Activated CD4-positive, alpha-beta T cell treated with anti-CD3 and anti-CD28 coated beads, Interleukin-2, amount 50 U/mL, for 48 hours (primary cell): ENCODE results near the gene PLPP3.
"Not testable (repeated sequence)": the region's sequence is repeated elsewhere in the genome, so short reads cannot be mapped to it uniquely, and the experiment has no call there.

Experiments used
- DNase-seq, 2 experiments: peaks; one replicate each; pipeline ENCODE4 v3.0.0-alpha.2; 2020

The PLPP3 gene

DNA sequence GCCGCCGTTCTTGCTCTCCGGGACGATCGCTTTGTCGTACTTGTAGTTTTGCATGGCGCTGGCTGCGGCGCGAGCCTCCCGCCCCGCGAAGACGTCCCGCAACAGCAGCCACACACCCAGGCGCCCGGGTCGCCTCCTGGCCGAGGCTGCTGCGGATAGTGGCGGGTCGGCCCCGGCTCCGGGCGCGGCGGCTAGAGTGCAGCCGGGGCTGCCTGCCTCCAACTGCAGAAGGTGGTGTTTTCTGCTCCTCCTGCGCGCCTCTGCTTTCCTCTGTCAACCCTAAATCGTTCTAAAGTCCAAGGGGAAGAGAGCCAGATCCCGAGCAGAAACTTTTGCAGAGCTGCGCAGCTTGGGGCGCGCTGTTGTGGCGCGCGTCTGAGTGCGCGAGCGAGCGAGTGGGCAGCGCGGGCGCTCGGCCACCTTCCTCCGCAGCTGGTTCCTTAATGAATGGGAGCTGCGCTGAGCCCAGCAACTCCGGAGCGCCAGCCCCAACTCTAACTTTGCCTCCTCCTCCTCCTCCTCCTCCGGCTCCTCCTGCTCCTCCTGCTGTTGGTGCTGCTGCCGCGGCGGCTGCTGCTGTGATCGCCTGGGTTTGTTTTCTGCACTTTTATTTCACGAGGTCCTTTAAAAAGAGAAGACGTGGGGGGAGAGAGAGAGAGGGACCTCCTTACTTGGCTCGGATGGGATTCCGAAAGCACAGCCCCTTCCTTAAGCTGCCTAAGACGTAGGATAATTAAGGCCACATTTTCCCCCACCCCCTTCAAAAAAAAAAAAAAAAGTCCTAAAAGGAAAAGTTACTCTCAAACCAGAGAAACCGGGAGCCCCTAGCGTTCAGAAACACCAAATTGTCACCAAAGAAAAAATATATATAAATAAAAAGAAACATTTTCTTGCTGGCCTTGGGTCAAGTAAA lies at the start of gene PLPP3:
Gene PLPP3 (minus strand): TSS at position 601 of the 913 bp plus-strand sequence. CDS start 547 bp downstream, at position 54.
- DNase-seq, result peak; percentile 3 to 25

DNA sequence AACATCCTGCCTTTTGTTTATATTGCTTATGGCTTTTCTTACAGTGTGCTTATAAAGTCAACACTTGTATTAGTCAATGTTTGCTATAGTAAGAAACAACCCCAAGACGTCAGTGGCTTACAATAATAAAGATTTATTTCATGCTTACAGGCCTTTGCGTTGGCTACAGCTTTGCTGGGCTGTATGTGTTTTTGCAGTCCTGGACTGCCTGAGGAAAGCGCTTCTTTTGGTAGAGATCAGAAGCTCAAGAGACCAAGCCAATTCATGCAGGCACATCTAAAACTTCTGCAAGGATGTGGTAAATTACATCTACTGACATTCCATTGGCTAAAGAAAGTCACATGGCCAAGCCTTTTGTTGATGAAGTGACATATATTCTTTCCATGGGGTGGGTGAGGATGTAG lies 48.3 kb upstream of the PLPP3 start:
- no peak for DNase-seq

GRCh38 chr1:56627019-56627635 lies 47.8 kb upstream of the PLPP3 start:
- DNase-seq, result no peak

- no peak for DNase-seq
Observed at GRCh38 chr1:56626546-56626945, 47.2 kb upstream of the PLPP3 start.

DNA sequence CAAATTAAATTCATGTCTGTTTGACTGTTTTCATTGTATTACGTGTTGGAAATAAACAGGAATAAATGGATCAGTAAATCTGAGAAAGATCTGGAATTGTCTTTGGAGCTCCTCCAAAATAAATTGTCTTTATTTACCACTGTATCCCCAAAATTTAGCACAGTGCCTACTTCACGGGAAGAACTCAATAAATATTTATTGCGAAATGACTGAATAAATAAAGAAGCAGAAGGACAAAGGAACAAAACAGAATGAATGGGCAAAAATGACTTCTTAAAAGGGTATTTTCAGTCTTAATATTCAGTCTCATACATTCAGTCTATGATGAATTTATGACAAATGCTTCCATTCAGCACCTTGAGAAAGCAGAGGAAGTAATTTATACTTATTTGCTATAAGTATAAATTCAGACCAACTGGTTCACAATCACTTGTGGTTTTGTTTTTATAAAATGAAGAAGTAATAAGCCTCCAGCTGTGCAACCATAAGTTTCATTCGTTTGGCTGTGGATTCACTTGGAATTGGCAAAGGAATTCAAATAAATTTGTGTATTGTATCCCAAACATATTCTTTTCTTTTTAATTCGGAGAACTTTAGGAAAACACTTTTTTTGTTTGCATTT lies 46.6 kb upstream of the PLPP3 start:
- DNase-seq, result no peak

DNA sequence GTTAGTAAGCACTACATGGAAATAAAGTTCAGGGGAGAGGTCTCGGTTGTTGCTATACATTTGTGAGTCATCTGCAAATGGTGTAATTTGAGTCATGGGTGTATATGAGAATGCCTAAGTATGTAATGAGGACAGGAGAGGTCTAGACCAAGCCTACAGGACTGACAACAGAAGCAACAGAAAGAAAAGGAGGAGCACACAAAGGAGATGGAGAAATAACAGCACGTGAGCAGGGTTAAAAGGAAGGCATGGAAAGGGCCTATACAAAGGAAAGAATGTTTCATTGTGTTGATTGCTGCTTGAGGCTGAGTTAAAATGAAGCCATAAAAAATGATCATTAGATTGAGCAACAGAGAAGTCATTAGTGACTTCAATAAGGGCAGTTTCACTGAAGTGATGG lies 37.8 kb upstream of the PLPP3 start:
- DNase-seq, result no peak

GRCh38 chr1:56610770-56611169 lies 31.4 kb upstream of the PLPP3 start:
- not testable (repeated sequence) for DNase-seq

DNA sequence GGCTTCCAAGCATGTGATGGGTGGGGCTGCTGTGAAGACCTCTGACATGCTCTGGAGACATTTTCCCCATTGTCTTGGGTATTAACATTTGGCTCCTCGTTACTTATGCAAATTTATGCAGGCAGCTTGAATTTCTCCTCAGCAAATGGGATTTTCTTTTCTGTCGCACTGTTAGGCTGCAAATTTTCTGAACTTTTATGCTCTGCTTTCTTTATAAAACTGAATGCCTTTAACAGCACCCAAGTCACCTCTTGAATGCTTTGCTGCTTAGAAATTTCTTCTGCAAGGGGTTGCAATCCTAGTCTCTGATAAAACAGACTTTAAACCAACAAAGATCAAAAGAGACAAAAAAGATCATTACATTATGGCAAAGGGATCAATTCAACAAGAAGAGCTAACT lies 30.7 kb upstream of the PLPP3 start:
- not testable (repeated sequence) for DNase-seq

GRCh38 chr1:56595397-56596191 lies 16.2 kb upstream of the PLPP3 start:
- not testable (repeated sequence) for DNase-seq

GRCh38 chr1:56591909-56592308 lies 12.5 kb upstream of the PLPP3 start:
- DNase-seq, result no peak

GRCh38 chr1:56590520-56591011 lies 11.2 kb upstream of the PLPP3 start:
- no peak for DNase-seq

DNA sequence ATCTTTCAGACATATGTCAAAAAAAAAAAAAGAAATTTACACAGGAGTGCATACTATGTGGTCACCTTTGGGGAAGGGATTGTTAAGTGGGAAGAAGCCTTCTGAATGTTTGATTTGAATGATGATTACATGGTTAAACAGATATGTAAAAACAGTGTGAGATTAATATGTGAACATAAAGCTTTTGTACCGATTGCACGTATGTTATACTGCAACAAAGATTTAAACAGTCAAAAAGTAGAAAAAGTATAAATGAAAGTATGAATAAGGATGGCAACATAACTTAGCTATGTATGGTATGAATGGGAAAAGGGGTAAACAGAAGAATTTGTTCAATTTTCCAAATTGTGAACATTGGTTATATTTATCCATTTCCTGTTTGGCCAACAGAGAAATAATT lies 10.0 kb upstream of the PLPP3 start:
- no peak for DNase-seq

DNA sequence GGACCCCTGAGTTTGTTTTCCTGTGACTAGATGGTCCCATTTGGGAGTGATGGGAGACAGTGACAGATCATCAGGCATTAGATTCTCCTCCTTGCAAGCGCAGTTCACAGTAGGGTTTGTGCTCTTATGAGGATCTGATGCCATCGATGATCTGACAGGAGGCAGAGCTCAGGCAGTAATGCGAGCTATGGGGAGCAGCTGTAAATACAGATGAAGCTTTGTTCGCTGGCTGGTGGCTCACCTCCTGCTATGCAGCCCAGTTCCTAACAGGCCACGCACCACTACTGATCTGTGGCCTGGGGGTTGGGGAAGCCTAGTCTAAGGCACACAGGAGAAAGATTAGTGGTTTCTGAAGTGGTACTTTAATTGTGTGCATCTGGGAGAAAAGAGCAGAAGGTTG lies 7.1 kb upstream of the PLPP3 start:
- DNase-seq, result no peak

GRCh38 chr1:56585985-56586384 lies 6.6 kb upstream of the PLPP3 start:
- no peak for DNase-seq

GRCh38 chr1:56584910-56585528 lies 5.7 kb upstream of the PLPP3 start:
- DNase-seq, result no peak

- no peak for DNase-seq
Observed at GRCh38 chr1:56583957-56584468, 4.7 kb upstream of the PLPP3 start.

- no peak for DNase-seq
Observed at GRCh38 chr1:56580771-56581170, 1.4 kb upstream of the PLPP3 start.

DNA sequence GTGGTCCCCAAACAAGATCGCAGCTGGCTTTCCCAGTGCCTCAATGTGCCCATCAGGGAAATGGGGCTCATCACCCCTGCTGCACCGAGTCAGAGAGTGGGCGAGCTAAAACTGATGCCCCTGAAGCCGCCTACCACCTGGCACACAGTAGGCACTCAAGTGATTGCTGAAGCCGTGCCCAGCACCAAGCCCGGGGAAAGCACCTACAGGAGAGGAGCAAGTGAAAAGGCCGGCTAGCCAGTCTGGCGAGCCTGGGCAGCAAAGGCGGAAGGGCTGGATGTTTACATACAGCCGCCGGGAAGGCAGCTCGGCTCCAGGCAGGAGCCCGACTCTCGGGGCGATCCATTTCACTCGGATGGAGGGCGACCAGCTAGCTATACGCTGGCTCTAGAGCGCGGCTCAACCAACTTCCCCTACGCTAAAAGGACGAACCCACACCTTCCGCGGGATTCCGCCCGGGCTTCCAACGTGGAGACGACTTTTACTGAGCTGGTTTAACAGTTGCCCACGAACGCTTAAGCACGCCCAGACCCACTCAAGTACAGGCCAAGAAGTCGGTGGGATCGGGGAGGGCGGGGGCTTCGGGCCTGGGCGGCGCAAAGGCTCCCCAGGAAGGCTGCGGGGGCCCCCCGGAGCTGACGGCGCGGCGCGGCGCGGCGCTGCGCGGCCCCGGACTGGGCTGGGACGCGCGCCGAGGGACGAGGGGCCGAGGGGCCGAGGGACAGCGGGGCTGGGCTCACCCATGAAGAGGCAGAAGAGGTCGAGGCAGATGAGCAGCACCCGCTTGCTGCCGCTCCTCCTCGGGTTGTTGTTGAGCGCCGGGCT lies 1.0 kb downstream of the PLPP3 start:
- DNase-seq, result peak; percentile 1 to 5

- DNase-seq, result no peak
Observed at GRCh38 chr1:56577406-56578137, 1.8 kb downstream of the PLPP3 start.

GRCh38 chr1:56576880-56577405 lies 2.4 kb downstream of the PLPP3 start:
- no peak for DNase-seq
